SHP77 (cell line): ENCODE data around the gene ETFBKMT.
"Not testable (repeated sequence)": the region's sequence is repeated elsewhere in the genome, so short reads cannot be mapped to it uniquely, and the experiment has no call there.

ENCODE experiments used
- DNase-seq, 2 experiments: peaks; one replicate each; lab custom pipeline; 2025; lab: John Stamatoyannopoulos, UW

ETFBKMT gene

GRCh38 chr12:31718542-31719198, 59.2 kb downstream of the ETFBKMT start:
- not testable (repeated sequence) for DNase-seq

DNA sequence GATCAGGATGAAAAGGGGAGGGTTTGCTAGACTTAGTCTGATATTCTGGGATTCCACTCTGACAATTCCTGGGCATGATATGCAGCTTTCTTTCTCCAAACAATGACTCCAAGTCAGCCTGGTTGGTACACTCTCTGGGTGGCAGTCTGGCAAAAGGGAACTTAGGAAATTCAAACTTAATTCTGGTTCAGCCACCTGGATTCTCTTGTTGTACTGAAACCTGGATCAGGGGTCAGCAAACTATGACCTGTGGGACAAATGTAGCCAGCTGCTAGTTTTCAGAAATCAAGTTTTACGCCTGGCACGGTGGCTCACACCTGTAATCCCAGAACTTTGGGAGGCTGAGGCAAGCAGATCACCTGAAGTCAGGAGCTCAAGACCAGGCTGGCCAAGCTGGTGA, 63.1 kb downstream of the ETFBKMT start:
- no peak for DNase-seq
